B cell (primary cell): ENCODE measurements around the gene ZBTB7A.

Source experiments
- EZH2 ChIP-seq: IDR thresholded peaks from 2 replicates; pipeline ENCODE4 v1.6.1; 2012; ENCODE audit warnings: borderline replicate concordance, low read depth, mild to moderate bottlenecking, moderate library complexity, low read length; ENCODE audit not compliant: insufficient read depth, poor library complexity, severe bottlenecking
- TF ChIP-seq, protein P1 (sequence below): fragments of 200-600 bp; IDR thresholded peaks from one replicate; pipeline ENCODE4 v1.8.0; 2022; ENCODE audit warnings: antibody characterized with exemption, mild to moderate bottlenecking

DNA sequence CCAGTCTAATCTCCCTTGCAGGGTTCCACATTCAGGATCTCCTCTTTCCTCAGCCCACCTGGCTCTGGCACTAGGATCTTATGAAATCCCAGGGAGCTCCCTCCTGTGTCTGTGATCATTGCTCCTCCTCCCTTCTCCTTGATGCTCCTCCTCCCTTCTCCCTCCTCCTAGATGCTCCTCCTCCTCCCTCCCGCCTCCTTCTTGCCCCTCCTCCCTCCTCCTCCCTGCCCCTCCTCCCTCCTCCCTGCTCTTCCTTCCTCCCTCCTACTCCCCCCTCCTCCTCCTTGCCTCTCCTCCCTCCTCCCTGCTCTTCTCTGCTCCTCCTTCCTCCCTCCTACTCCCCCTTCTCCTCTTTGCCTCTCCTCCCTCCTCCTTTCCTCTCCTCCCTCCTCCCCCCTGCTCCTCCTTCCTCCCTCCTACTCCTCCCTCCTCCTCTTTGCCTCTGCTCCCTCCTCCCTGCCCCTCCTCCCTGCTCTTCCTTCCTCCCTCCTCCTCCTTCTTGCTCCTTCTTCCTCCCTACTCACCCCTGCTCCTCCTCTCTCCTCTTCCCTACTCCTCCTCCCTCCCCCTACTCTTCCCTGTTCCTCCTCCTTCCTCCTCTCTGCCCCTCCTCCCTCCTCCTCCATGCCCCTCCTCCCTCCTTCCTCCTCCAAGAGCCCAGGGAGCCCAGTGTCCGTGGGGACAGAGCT, 14.9 kb upstream of the ZBTB7A start:
- TF ChIP-seq, protein P1, sequence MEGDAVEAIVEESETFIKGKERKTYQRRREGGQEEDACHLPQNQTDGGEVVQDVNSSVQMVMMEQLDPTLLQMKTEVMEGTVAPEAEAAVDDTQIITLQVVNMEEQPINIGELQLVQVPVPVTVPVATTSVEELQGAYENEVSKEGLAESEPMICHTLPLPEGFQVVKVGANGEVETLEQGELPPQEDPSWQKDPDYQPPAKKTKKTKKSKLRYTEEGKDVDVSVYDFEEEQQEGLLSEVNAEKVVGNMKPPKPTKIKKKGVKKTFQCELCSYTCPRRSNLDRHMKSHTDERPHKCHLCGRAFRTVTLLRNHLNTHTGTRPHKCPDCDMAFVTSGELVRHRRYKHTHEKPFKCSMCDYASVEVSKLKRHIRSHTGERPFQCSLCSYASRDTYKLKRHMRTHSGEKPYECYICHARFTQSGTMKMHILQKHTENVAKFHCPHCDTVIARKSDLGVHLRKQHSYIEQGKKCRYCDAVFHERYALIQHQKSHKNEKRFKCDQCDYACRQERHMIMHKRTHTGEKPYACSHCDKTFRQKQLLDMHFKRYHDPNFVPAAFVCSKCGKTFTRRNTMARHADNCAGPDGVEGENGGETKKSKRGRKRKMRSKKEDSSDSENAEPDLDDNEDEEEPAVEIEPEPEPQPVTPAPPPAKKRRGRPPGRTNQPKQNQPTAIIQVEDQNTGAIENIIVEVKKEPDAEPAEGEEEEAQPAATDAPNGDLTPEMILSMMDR, result no peak
- no peak for TF ChIP-seq EZH2
